H1 (cell line): ENCODE data around the gene PRKAR1B.

ENCODE experiments used
- BACH1 ChIP-seq: IDR thresholded peaks from 2 replicates; pipeline ENCODE4 v1.6.1; 2012; ENCODE audit warnings: low read length, improper control_type of control experiment
- CTCF ChIP-seq, 3 experiments: IDR thresholded peaks; 1 replicate in 2 of 3; 2 replicates in 1 of 3; pipeline versions ENCODE4 v1.5.1 to v1.6.1; 2011; ENCODE audit warnings: low read length in 3 of 3, mild to moderate bottlenecking in 3 of 3, inconsistent platforms in 2 of 3, low read depth in 1 of 3, moderate library complexity in 1 of 3; ENCODE audit not compliant: insufficient read depth in 1 of 3; ENCODE audit errors: control extremely low read depth in 1 of 3
- EP300 ChIP-seq, 2 experiments: IDR thresholded peaks; 1 replicate in 1 of 2; 2 replicates in 1 of 2; pipeline ENCODE4 v1.6.1; 2011 to 2012; ENCODE audit warnings: low read depth in 2 of 2, low read length in 2 of 2, mild to moderate bottlenecking in 2 of 2, borderline replicate concordance in 1 of 2, inconsistent platforms in 1 of 2, moderate library complexity in 1 of 2
- GTF2F1 ChIP-seq: IDR thresholded peaks from 2 replicates; pipeline ENCODE4 v1.6.1; 2012; ENCODE audit warnings: low read depth, low read length, improper control_type of control experiment, borderline replicate concordance
- MAX ChIP-seq: IDR thresholded peaks from 2 replicates; pipeline ENCODE4 v1.6.1; 2012; ENCODE audit warnings: inconsistent platforms
- POLR2A ChIP-seq, 2 experiments: IDR thresholded peaks; 1 replicate in 1 of 2; 2 replicates in 1 of 2; pipeline ENCODE4 v1.6.1; 2011; ENCODE audit warnings: low read depth in 2 of 2, low read length in 2 of 2, mild to moderate bottlenecking in 2 of 2; ENCODE audit errors: control extremely low read depth in 1 of 2
- POLR2AphosphoS5 ChIP-seq: IDR thresholded peaks from 2 replicates; pipeline ENCODE4 v1.6.1; 2011; ENCODE audit warnings: low read depth, low read length
- POU5F1 ChIP-seq: IDR thresholded peaks from 2 replicates; pipeline ENCODE4 v1.6.1; 2011; ENCODE audit warnings: low read depth, mild to moderate bottlenecking, low read length, moderate library complexity
- RAD21 ChIP-seq, 2 experiments: IDR thresholded peaks in 1 of 2; conservative IDR thresholded peaks in 1 of 2; 2 replicates each; pipeline ENCODE4 v1.6.1; 2011; ENCODE audit warnings: low read depth in 2 of 2, low read length in 2 of 2, improper control_type of control experiment in 1 of 2, inconsistent platforms in 1 of 2, mild to moderate bottlenecking in 1 of 2, moderate library complexity in 1 of 2
- SRF ChIP-seq: IDR thresholded peaks from 2 replicates; pipeline ENCODE4 v1.6.1; 2011; ENCODE audit warnings: mild to moderate bottlenecking, low read depth, low read length, moderate library complexity
- SUZ12 ChIP-seq: fragments of 200-600 bp; sonication (generic); IDR thresholded peaks from 2 replicates; pipeline ENCODE4 v1.6.1; 2012; ENCODE audit warnings: mild to moderate bottlenecking, inconsistent platforms, low read length, moderate library complexity, mixed read lengths
- TAF1 ChIP-seq: IDR thresholded peaks from 2 replicates; pipeline ENCODE4 v1.6.1; 2011; ENCODE audit warnings: mild to moderate bottlenecking, low read depth, low read length
- TBP ChIP-seq: IDR thresholded peaks from 2 replicates; pipeline ENCODE4 v1.6.1; 2011; ENCODE audit warnings: low read depth, low read length, improper control_type of control experiment
- ZNF274 ChIP-seq: IDR thresholded peaks from 2 replicates; pipeline ENCODE4 v1.7.0; 2012; ENCODE audit warnings: low read length, borderline replicate concordance; ENCODE audit errors: extremely low read depth

- TF ChIP-seq CTCF (IDR thresholded peaks at IDR 0.05; ENCODE audit: control extremely low read depth in 1 of 3, insufficient read depth in 1 of 3, low read depth in 1 of 3, low read length in 3 of 3), result no peak
- TF ChIP-seq SRF, result peak; percentile 50; the same call in 1 of the 2 replicates
- no peak for TF ChIP-seq POLR2AphosphoS5
- TF ChIP-seq RAD21 (IDR thresholded peaks at IDR 0.05 in 1 of 2, conservative IDR thresholded peaks at IDR 0.05 in 1 of 2; ENCODE audit: low read depth in 2 of 2, low read length in 2 of 2), result no peak
- no peak for TF ChIP-seq POU5F1
- TF ChIP-seq SUZ12, result no peak
- no peak for TF ChIP-seq POLR2A (IDR thresholded peaks at IDR 0.05; ENCODE audit: control extremely low read depth in 1 of 2, low read depth in 2 of 2, low read length in 2 of 2)
- no peak for TF ChIP-seq TAF1
- TF ChIP-seq GTF2F1, result no peak
- TF ChIP-seq MAX, result no peak
- TF ChIP-seq BACH1, result no peak
- TF ChIP-seq ZNF274, result no peak
- TF ChIP-seq EP300 (IDR thresholded peaks at IDR 0.05; ENCODE audit: borderline replicate concordance in 1 of 2, low read depth in 2 of 2, low read length in 2 of 2), result no peak
- no peak for TF ChIP-seq TBP
Measured at GRCh38 chr7:620056-620455, 107.0 kb downstream of the PRKAR1B start.
